Right kidney (tissue), 1 donor: Measurements from ENCODE around the gene TESK1.
"Not testable (repeated sequence)": the region's sequence is repeated elsewhere in the genome, so short reads cannot be mapped to it uniquely, and the experiment has no call there.

Source experiments
- DNase-seq: peaks from one replicate; pipeline ENCODE4 v3.0.0-alpha.2; 2016

TESK1 gene

GRCh38 chr9:35615981-35616680, 11.1 kb downstream of the TESK1 start:
- no peak for DNase-seq

- peak; percentile 61 for DNase-seq
Observed at GRCh38 chr9:35616681-35617459, 11.8 kb downstream of the TESK1 start.

DNA sequence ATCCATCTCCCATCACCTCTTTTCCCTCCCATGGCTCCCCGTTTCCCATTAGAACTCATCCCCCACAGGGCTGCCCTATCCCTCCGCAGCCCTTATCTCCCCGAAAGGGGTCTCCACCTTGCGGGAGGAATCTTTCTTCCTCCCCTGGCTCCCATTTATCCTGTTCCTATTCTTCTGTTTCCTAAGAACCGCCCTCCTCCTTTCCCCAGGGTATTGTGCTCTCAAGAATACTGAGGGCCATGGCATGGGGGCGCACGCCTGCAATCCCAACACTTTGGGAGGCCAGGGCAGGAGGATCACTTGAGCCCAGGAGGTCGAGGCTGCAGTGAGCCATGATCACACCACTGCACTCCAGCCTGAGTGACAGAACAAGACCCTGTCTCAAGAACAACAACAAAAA, 12.5 kb downstream of the TESK1 start:
- DNase-seq: no peak

- DNase-seq: no peak
Observed at GRCh38 chr9:35618325-35618727, 13.3 kb downstream of the TESK1 start, which contains the start of gene CD72. CD72 (minus strand) TSS chr9:35618413; CDS start chr9:35618303, 110 bp downstream.

GRCh38 chr9:35618854-35619799, 14.1 kb downstream of the TESK1 start:
- DNase-seq: no peak

DNA sequence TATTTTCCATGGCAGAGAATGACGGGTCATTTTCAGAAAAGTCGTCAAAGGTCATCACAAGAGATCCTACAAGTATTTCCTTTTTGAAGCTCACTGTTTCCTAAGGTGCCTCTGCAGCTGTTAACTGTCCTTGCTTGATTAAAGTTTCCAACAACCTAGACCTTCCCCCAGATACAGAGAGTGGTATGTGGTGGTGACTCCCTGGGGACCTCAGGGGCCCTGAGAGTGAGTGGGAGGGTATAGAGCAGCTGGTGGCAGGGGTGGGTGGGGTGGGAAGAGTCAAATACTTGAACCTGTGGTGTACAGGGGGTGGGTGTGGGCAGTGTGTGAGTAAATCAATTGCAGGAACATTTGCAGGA, 14.7 kb downstream of the TESK1 start:
- DNase-seq: no peak

DNA sequence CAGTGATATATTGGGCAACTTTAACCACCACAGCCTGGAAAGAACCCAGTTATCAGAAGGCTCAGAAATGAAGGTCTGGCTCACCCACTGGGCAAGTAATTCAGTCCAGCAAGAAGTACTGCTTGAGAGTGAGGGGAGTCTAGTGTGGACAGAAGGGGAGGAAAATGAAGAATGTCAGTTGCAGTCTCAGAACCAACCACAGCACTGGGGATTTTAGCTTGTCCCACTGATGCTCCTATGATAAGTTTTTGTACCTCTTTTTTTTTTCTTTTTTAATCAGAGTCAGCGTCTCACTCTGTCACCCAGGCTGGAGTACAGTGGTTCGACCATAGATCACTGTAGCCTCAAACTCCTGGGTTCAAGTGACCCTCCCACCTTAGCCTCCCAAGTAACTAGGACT, 22.5 kb downstream of the TESK1 start:
- no peak for DNase-seq

- DNase-seq: no peak
Observed at GRCh38 chr9:35628389-35628991, 23.4 kb downstream of the TESK1 start.

GRCh38 chr9:35629597-35629996, 24.5 kb downstream of the TESK1 start:
- no peak for DNase-seq

GRCh38 chr9:35635730-35636129, 30.7 kb downstream of the TESK1 start:
- DNase-seq: no peak

DNA sequence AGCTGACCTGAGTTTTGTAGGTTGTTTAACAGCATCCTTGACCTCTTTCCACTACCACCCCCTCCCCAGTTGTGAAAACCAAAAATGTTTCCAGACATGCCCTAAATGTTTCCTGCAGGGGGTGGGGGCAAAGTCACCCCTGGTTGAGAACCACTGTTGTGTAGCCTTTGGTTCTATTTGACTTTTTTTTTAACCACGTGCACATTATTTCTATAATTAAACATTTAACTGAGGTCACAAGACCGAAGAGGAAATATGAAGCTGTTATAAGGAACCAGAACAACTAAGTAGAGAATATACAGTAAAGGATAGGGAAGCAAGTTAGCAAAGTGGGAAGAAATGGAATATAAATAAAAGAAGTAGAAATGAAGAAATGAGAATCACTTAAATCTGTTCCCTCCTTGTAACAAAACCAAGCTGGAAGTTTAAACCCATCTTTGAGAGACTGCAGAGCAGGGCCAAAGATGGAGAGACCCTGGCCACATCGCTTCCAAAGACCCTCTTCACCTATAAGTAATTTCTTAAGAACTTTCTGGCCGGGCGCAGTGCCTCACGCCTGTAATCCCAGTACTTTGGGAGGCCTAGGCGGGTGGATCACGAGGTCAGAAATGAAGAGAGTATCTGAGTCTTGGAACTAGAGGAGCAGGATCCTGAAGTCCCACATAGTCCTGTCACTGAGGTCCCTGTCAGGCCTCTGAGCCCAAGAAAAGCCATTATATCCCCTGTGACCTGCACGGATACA, 31.2 kb downstream of the TESK1 start:
- DNase-seq: no peak

DNA sequence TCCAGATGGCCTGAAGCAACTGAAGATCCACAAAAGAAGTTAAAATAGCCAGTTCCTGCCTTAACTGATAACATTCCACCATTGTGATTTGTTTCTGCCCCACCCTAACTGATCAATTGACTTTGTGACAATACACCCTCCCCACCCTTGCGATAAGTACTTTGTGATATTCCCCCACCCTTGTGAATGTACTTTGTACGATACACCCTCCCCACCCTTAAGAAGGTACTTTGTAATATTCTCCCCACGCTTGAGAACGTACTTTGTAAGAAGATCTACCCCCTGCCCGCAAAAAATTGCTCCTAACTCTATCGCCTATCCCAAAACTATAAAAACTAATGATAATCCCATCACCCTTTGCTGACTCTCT, 31.8 kb downstream of the TESK1 start:
- not testable (repeated sequence) for DNase-seq

DNA sequence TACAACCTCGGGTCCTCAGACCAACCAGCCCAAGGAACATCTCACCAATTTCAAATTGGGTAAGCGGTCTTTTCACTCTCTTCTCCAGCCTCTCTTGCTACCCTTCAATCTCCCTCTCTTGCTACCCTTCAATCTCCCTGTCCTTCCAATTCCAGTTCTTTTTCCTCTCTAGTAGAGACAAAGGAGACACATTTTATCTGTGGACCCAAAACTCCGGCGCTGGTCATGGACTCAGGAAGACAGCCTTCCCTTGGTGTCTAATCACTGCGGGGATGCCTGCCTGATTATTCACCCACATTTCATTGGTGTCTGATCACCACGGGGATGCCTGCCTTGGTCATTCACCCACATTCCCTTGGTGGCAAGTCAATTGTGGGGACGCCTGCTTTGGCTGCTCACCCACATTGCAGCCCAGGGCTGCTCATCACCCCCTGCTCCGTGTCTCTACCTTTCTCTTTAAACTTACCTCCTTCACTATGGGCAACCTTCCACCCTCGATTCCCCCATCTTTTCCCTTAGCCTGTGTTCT, 32.4 kb downstream of the TESK1 start:
- not testable (repeated sequence) for DNase-seq

DNA sequence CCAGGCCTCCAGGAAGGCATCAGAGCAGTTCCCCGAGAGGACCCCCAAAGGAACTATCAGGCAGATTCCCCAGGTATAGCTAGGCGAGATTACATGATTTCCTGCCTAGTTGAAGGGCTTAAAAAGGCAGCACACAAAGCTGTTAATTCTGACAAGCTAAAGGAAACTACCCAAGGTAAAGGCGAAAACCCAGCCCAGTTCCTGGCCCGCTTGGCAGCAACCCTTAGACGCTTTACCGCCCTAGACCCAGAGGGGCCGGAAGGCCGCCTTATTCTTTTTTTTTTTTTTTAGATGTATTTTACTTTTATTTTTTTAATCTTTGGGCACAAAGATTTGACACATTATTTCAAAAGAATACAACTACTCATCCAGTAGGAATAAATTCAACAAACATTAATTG, 33.7 kb downstream of the TESK1 start:
- not testable (repeated sequence) for DNase-seq

GRCh38 chr9:35639225-35639624, 34.2 kb downstream of the TESK1 start:
- DNase-seq: not testable (repeated sequence)

DNA sequence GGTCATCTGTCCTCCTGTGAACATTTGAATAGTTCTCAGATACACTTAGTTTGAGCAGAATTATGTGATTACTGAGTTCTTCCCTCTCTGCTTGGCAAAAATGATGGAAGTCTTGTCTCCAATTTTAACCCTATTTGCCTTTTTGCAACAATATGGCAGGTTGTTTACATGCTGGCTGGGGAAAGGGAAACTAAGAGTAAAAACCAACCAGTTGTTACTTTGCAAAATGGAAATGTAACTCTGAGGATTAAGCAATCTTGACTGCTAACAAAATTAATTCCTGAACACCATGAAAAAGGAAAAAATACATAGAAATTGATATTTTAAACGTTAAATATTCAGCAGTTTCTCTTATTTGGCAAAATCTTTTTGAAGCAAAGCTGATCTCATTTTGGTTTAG, 34.6 kb downstream of the TESK1 start:
- DNase-seq: no peak

DNA sequence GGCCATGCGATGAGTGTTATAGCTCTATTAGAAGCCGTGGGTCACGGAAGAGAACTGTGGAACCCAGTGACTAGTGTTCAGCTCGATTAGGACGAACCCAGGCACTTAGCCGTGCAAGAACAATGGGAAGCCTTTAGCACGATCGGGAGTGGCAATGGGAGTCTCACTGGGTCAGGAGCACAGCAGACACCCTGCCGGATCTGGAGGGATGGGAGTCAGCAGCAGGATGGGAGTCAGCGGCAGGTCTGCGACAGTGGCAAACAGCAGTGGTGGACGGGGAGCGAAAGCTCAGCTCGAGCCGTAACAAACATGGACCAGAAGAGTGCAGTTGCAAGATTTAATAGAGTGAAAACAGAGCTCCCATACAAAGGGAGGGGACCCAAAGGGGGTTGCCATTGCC, 35.4 kb downstream of the TESK1 start:
- not testable (repeated sequence) for DNase-seq

DNA sequence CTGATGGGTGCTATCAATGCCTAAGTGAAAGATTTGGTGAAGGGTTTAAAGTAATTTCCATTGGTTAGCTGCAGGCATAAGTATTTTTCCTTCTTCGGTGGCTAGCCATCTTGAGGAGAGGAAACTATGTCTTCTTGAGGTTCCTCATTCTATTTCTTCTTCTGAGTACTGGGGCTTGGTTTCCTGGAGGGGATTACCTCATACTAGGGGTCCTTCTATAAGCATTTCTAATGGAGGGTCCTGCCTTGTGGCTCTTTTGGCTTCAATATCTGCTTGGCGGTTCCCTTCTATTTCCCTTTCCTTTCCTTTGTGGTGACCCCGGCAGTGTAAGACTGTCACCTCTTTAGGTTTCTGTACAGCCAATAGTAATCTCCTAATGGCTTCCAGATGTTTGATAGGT, 36.4 kb downstream of the TESK1 start:
- not testable (repeated sequence) for DNase-seq

GRCh38 chr9:35643046-35643445, 38.0 kb downstream of the TESK1 start:
- DNase-seq: no peak

- DNase-seq: not testable (repeated sequence)
Observed at GRCh38 chr9:35645736-35646135, 40.7 kb downstream of the TESK1 start.

GRCh38 chr9:35646153-35646532, 41.1 kb downstream of the TESK1 start:
- no peak for DNase-seq
